Esophagus squamous epithelium (tissue), 4 donors: ENCODE data around the gene ARL17A.
"Not testable (repeated sequence)": the region's sequence is repeated elsewhere in the genome, so short reads cannot be mapped to it uniquely, and the experiment has no call there.

Experiments
- POLR2A ChIP-seq, 4 donors: fragments of 450-650 bp; IDR thresholded peaks; one replicate each; pipeline ENCODE4 v1.6.1; 2017; ENCODE audit warnings: antibody characterized with exemption in 4 of 4, mild to moderate bottlenecking in 4 of 4, moderate library complexity in 3 of 4
- TF ChIP-seq, protein P1 (sequence below), 6 experiments: fragments of 450-650 bp in 4 of 6; fragments of 200-600 bp in 2 of 6; sonication (generic) in 2 of 6; IDR thresholded peaks; one replicate each; pipeline ENCODE4 v1.5.1; 2016 to 2019; ENCODE audit warnings: antibody characterized with exemption in 6 of 6, mild to moderate bottlenecking in 4 of 6, moderate library complexity in 4 of 6

DNA sequence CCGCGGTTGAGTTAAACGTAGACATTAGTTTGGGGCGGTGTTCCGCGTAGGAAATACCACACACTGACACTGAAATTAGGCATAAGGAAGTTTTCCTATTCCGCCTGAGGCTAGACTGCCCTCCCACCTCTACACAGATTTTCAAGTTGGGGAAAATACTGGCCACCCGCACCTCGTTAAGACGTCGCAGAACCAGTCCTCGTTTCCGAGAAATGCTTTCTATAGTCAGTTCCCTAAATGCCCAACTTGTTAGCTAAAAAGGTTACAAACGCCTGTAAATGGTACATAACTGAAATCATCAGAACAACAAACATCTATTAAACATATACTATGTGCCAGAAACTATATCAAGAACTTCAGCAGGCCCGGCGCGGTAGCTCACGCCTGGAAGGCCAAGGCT, 591 bp upstream of the ARL17A start:
- not testable (repeated sequence) for TF ChIP-seq POLR2A (IDR thresholded peaks at IDR 0.05)
- TF ChIP-seq, protein P1, sequence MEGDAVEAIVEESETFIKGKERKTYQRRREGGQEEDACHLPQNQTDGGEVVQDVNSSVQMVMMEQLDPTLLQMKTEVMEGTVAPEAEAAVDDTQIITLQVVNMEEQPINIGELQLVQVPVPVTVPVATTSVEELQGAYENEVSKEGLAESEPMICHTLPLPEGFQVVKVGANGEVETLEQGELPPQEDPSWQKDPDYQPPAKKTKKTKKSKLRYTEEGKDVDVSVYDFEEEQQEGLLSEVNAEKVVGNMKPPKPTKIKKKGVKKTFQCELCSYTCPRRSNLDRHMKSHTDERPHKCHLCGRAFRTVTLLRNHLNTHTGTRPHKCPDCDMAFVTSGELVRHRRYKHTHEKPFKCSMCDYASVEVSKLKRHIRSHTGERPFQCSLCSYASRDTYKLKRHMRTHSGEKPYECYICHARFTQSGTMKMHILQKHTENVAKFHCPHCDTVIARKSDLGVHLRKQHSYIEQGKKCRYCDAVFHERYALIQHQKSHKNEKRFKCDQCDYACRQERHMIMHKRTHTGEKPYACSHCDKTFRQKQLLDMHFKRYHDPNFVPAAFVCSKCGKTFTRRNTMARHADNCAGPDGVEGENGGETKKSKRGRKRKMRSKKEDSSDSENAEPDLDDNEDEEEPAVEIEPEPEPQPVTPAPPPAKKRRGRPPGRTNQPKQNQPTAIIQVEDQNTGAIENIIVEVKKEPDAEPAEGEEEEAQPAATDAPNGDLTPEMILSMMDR (IDR thresholded peaks at IDR 0.05), result not testable (repeated sequence)
